Fibroblast of skin of left biceps (primary cell): Measurements from ENCODE around the gene AP2S1.
"Not testable (repeated sequence)": the region's sequence is repeated elsewhere in the genome, so short reads cannot be mapped to it uniquely, and the experiment has no call there.

Source experiments
- DNase-seq, 2 experiments: peaks; one replicate each; pipeline ENCODE4 v3.0.0-alpha.2; 2013; ENCODE audit warnings: low read depth in 2 of 2

Gene AP2S1

DNA sequence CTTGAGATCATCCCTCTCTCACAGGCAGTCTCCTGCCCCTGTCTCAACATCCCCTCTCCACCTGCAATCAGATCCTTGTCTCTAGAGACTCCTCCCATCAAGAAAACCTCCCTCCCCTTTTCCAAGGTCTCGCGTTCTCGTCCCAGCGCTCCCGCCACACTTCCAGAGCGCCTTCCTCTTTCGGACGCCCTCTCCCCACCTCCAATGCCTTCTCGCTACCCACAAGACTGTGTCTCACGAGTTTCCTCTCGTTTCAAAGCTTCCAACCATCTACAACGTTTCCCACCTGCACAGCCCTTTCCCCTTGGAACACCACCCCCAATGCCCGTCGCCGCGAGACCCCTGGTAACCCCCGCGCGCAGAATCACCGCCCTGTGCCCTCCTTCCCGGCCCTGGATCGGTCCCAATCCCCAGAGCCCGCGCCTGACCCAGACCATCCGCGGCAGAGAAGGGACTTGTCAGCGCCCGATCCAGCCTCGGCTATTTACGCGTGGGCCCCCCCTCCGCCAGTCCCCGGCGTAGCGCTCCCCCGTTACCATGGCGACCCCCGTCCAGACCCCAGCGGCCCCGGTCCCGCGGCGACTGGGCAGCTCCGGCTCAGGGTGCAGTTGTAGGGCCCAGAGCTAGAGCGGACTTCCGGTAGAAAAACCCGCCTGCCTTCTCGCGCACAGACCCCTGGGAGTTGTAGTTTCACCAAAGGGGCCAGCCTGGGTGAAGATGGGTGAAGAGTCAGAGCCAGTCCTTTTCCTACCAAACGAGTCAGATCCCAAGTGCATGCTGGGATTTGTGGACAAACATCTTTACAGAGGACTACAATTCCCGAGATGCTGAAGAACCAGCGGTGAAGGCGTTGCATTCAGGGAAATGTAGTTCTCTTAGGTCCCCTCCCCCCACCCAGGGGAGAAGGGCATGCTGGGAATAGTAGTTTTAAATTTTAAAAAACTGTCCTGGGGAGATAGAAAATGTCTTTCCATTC is at the start of gene AP2S1:
Gene AP2S1, minus strand, starts transcription at position 619 of the 976 bp plus-strand sequence. Its CDS starts 80 bp downstream, at position 539.
- DNase-seq, result peak; percentile 98

DNA sequence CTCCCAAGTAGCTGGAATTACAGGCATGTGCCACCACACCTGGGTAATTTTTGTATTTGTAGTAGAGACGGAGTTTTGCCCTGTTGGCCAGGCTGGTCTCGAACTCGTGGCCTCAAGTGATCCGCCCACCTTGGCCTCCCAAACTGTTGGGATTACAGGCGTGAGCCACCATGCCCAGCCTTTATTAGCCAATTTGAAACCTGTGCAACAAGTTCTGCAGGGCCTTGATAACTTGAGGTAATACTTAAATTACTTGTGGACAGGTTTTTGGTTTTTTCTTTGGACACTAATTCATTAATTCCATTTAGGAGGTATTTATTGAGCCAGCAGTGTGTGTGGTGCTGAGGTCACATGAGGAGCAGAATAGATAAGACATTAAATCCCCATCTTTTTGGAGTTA is 49.7 kb upstream of the AP2S1 start:
- DNase-seq, result no peak

DNA sequence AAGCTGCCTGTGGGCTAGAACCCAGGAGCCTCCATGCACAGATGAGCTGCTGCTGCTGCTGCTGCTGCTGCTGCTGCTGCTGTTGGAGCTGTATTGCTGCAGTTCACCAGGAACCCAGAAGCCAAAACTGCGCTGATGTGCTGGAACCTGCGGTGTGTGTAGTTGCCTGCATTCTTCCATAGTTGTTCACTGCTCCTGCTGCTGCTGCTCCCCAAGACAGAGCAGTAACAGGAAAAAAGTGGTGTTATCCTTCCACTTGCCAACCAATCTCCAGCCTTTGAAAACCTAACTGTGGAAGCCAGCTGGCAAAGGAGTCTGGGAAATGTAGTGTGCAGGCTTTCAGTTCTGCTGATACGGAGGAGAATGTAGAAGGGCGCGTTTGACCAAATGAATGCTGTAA is 48.1 kb upstream of the AP2S1 start:
- peak in 1 of 2 experiments; percentile 36 for DNase-seq

DNA sequence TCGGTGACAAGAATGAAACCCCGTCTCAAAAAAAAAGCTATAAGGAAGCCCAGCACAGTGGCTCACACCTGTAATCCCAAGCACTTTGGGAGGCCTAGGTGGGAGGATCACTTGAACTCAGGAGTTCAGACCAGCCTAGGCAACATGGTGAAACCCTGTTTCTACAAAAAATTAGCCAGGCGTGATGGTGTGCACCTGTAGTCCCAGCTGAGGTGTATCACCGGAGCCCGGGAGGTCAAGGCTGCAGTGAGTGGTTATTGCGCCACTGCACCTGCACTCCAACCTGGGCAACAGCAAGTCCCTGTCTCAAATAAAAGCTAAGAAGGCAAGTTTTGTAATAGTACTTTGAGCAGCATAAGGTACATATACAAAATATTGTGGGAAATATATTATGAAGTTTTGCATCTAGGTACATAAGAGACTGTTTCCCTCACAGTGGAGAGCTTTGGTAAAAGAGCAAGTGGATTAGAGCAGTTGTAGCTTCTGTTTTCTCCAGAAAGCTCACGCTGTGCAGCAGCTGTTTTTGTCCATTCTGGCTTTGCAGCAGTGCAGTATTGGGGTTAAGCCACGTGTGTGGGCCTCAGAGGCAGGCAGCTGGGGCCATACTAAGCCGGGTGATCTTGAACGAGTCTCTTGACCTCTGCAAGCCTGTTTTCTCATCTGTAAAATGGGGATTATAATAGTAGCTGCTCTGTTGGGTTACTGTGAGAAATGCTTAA is 45.6 kb upstream of the AP2S1 start:
- DNase-seq, result no peak

DNA sequence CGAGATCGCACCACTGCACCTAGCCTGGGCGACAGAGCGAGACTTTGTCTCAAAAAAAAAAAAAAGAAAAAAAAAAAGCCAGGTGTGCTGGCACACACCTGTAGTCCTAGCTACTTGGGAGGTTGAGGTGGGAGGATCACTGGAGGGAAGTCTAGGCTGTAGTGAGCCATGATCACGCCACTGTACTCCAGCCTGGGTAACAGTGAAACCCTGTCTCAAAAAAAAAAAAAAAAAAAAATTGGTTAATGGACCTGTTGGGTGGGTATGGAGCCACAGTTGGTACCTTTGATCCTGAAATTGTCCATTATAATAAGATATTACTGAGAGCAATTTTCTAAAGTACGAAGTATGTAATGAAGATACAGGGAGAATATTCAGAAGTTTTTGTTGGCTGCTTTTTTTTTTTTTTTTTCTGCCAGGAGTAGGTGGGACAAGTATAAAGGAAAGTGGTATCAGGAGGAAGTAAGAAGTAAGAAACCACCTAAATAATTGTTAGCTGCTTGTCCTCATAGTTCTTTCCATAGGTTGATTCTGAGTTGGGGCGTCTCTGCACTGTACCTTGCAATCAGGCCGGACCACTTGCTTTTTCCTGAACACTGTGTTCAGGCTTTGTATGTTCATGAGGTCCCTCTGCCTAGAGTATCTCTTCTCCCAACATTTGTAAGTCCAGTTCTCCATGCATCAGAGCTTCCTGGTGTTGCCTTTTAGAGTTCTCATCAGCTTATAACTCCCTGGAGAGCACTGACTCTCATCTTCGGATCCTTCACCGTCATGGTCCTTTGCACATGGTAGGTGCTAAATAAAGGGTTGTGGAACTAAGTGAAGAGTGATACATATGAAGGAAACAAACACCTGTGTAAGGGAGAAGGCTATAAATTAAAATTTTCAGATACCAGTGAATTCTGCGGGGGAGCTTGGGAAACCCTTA is 41.9 kb upstream of the AP2S1 start:
- DNase-seq, result no peak

DNA sequence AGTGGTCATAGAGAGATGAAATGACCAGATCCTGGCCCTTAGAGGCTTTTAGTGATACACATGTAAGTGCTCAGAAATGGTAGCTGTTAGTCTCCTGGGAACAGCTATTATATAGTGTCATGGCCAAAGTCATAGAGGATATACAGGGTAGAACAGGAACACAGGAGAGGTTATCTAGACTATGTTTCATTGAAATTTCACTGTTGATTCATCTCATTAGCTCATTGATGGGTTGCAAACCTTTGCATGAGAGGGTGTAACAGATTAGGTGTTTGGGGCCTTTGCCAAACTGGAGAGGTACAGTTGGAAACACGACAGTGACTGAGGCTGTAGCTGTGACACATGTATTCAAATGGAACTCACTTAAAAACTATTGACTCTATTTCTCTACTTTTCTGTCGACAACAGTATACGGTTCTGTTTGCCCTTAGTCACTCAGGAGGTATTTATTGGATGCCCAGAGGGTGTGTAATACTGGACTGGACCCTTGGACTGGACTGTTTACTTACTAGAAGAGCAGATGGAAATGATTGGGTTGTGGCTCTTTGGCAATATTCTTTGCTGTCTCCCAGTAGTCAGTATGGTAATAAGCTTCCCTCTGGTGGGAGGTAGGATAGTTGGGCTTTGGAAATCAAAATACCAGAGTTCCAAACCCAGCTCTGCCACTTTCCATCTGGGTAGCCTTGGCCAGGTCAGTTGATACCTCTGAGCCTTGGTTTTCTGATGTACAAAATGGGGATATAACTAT is 40.0 kb upstream of the AP2S1 start:
- DNase-seq, result peak in 1 of 2 experiments; percentile 57

DNA sequence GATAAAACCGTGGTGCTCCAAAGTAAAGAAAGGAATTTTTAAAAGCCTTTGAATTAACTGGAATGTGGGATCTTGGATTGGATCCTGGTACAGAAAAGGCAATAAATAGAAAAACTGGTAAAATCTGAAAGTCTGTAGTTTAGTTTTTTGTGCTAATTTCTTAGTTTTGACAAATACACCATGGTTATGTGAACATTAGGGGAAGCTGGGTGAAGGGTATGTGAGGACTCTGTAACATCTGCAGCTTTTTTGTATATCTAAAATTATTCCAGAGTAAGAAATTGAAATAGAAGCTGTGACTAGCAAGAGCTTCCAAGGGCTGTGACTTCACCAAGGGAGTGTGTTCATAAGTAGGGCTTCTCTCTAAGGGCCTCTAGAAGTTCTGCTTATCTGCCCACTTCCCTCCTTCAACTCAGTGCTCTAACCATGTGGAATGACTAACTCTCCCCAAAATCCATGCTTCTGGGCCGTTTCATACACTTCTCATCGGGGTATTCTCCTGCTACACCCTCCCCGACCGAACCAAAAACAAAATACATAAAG is 36.7 kb upstream of the AP2S1 start:
- no peak for DNase-seq

DNA sequence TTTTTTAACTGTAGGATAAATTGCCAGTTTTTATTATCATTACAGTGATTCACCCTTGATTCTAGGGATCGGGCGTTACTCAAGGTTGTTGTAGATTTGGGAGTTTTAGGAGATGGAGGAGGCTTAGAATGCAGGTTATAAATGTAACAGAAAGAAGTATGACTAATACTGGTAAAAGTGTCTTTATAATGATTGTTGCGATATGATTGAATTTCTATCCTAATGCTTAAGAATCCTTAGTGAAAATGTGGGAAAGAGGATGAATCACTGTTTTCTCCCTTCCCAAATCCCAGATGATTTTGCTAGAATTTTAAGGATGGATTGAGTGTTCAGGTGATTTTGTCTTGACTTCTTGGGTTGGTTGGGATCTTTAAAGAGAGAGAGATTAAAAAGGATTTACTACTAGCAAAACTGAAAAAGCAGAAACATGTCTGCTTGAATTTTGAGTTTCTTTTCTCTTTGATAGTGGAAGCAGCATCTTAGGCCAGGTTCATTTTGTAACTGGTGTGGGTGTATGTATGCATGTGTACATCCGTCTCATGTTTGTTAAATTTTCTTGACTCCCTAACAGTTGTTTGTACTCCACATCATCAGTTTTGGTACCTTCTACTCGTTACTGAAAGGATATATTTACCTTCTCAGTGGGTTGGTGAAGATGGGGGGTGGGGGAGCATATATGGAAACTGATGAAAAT is 36.0 kb upstream of the AP2S1 start:
- DNase-seq, result no peak

DNA sequence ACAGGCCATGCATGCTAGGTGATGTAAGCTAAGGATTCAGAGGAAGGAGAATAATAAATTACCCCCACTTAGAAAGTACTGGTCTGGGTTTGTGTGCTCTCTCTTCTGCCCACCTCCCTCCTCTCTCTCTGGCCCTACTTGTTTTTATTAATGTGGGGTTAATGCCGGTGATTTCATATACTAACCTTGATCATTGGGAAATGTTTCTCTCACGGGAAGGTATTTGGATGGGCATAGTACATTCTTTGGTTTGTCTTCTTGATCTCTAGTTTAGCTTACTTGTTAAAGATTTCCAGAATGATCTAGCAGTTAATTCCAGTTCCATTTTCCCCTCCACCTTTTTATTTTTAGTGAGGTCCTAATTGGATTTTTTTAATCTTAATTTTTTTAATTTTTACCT is 34.8 kb upstream of the AP2S1 start:
- no peak for DNase-seq

DNA sequence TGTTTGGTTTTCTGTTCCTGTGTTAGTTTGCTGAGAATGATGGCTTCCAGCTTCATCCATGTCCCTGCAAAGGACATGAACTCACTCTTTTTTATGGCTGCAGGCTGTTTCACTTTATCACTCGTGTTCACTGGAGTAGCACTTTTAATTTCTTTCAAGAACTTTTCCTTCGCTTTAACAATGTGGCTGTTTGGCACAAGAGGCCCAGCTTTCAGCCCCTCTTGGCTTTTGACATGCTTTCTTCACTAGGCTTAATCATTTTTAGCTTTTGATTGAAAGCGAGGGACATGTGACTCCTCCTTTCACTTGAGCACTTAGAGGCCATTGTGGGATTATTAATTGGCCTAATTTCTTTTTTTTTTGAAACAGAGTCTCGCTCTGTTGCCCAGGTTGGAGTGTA is 32.1 kb upstream of the AP2S1 start:
- DNase-seq, result not testable (repeated sequence)

DNA sequence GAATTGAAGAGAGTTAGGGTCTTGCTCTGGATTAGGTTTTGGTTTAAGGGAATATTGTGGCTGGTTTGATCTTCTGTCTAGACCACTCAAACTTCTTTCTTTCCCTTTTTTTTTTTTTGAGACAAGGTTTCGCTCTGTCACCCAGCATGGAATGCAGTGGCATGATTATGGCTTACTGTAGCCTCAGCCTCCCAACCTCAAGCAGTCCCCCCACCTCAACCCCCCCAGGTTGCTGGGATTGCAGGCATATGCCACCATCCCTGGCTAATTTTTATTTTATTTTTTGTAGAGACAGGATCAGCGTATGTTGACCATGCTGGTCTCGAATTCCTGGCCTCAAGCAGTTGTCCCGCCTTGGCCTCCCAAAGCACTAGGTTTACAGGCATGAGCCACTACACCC is 31.4 kb upstream of the AP2S1 start:
- DNase-seq, result no peak

DNA sequence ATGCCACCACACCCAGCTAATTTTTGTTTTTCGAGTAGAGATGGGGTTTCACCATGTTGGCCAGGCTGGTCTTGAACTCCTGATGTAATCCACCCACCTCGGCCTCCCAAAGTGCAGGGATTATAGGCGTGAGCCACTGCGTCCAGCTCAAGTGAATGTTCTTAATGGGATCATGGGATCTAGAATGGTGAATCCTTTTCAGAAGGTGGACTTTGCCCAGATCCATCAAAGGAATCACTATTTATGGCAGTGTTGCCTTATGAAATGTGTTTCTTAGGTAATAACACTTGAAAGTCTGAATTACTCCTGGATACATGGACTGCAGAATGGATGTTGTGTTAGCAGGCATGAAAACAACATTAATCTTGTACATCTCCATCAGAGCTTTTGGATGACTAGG is 30.4 kb upstream of the AP2S1 start:
- no peak for DNase-seq

DNA sequence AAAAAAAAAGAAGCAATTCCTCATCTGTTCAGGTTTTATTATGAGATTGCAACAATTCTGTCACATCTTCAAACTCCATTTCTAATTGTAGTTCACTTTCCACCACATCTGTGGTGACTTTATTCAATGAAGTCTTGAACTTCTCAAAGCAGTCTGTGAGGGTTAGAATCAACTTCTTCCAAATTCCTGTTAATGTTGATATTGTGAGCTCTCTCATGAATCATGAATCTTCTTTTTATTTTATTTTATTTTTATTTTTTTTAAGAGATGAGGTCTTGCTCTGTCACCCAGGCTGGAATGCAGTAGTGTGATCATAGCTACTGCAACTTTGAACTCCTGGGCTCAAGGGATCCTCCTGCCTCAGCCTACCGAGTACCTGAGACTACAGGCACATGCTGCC is 29.8 kb upstream of the AP2S1 start:
- DNase-seq, result no peak

DNA sequence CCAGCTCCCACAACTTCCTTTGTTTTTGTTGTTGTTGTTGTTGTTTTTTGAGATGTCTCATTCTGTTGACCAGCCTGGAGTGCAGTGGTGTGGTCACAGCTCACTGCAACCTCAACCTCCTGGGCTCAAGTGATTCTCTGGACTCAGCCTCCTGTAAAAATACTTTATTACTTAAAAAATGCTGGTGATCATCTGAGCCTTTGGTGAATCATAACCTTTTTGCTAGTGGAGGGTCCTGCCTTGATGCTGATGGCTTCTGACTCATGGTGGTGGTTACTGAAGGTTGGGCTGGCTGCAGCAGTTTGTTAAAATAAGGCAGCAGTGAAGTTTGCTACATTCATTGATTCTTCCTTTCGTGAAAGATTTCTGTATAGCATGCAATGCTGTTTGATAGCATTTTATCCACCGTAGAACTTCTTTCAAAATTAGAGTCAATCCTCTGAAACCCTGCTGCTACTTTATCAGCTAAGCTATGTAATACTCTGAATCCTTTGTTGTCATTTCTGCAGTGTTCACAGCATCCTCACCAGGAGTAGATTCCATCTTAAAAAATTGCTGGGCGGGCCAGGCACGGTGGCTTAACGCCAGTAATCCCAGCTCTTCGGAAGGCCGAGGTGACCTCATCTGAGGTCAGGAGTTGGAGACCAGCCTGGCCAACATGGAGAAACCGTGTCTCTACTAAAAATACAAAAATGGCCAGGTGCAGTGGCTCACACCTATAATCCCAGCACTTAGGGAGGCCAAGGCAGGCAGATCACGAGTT is 28.1 kb upstream of the AP2S1 start:
- peak in 1 of 2 experiments; percentile 54 for DNase-seq

DNA sequence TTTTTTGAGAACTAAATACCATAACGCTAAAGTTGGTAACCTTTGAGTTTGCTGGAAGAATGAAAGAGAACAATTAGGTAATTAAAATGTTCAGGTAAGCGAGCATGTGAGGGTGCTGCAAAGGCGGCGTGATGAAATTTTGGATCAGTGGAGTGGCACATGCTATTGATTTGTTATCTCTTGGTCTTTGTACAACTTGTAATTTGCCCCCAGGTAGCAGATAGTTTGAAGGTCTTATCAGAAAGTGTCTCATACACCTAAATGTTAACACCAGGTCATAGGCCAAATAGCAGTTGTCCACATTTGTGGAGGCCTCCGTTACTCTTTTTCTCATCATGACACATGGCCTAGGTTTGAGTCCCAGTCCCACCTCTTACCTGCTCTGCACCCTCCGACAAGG is 25.0 kb upstream of the AP2S1 start:
- no peak for DNase-seq

DNA sequence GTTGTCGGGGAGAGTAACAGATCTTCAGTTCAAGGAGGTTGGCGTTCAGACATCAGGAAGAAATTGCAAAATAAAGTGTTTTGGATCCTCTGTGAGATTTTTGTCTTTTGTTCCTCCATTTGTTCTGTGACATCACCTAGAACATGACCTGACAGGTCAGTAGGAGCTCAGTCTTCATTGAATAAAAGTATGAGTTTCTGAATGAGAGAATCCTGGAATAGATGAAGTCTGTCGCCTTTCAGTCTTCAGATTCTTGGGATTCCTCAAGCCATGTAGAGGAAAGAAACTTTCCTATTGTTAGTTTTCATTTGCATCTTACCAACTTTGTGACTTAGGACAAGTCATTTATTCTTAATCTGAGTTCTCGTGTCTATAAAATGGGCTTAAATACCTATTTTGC is 24.6 kb upstream of the AP2S1 start:
- DNase-seq, result no peak

DNA sequence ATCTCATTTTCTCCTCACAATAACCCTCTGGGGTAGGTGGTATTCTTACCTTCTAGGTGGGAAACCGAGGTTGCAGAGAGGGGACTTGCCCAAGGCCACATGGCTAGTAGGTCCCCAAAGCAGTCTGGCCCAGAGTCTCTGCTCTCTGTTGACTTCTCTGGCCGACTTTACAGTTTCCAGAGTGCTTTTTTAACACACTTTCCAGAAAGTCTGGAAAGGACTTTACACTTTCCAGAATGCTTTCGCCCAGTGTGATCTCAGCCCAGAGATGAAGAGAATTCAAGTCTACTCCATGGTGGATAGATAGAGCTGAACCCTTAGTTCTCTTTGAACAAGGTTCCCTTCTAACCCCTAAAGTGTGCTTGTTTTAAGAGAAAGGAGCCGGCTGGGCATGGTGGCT is 22.3 kb upstream of the AP2S1 start:
- no peak for DNase-seq

DNA sequence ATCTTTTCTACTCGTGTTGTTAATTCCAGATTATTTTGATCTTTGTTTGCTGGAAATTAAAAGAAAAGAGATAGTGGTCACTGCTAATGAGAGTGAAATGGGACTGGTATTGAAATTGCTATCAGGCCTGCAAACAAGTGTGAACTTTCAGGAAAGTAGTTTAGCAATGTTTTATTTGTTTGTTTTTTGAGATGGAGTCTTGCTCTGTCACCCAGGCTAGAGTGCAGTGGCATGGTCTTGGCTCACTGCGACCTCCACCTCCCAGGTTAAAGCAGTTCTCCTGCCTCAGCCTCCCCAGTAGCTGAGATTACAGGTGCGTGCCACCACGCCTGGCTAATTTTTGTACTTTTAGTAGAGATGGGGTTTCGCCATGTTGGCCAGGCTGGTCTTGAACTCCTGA is 20.5 kb upstream of the AP2S1 start:
- not testable (repeated sequence) for DNase-seq

DNA sequence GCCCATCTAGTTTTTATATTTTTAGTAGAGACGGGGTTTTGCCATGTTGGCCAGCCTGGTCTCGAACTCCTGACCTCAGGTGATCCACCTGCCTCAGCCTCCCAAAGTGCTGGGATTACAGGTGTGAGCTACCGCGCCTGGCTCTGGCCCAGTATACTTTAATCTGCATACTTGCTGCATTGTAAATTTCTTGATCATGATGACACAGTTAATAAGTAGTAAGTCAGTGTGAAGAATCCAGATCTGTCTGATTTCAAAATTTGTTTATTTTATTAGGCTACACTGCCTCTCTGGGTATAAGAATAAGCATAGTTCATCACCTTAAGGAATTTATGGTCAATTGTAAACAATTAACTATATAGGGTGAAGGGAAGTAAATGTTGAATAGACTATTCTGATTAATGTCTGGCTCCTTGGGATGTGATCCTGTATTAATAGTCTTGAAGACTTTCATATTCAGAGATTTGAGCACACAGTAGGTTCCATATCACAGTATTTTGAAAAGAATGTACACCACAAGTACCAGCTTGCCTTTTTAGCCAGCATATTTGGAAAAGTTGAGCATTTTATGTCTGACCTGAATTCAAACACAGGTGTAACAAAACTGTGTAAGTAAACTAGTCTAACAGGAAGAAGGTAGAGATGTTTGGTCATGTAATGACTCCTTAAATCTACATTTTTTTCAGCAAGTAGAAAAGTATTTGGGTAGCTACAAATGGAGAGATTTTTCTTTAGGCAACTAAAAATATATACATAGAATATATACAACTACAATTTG is 17.6 kb upstream of the AP2S1 start:
- DNase-seq, result no peak
